Fibroblast of peridontal ligament (primary cell): Measurements from ENCODE around the gene SYN1.
"Not testable (repeated sequence)": the region's sequence is repeated elsewhere in the genome, so short reads cannot be mapped to it uniquely, and the experiment has no call there.

Experiments
- DNase-seq: peaks from one replicate; pipeline ENCODE4 v3.0.0-alpha.2; 2010; ENCODE audit errors: extremely low read depth

SYN1 gene

GRCh38 chrX:47619486-47620302 is at the start of gene SYN1:
Gene SYN1, minus strand, starts transcription at chrX:47619857. Its CDS starts 129 bp downstream, at chrX:47619728.
- peak; percentile 60 for DNase-seq

GRCh38 chrX:47665797-47666196 is 46.1 kb upstream of the SYN1 start:
- DNase-seq, result not testable (repeated sequence)

- no peak for DNase-seq
Observed at GRCh38 chrX:47664737-47665136, 45.1 kb upstream of the SYN1 start.

GRCh38 chrX:47662144-47662657 is 42.5 kb upstream of the SYN1 start:
- DNase-seq, result peak; percentile 86

- DNase-seq, result no peak
Observed at GRCh38 chrX:47661539-47661938, 41.9 kb upstream of the SYN1 start.

- no peak for DNase-seq
Observed at GRCh38 chrX:47659421-47659726, 39.7 kb upstream of the SYN1 start.

GRCh38 chrX:47658684-47659420 is 39.2 kb upstream of the SYN1 start, which contains the start of gene UXT:
Gene UXT, minus strand, starts transcription at chrX:47659180. Its CDS starts 253 bp downstream, at chrX:47658927.
- DNase-seq, result peak; percentile 95

GRCh38 chrX:47658301-47658683 is 38.6 kb upstream of the SYN1 start:
- no peak for DNase-seq

GRCh38 chrX:47651043-47651905 is 31.6 kb upstream of the SYN1 start:
- no peak for DNase-seq

GRCh38 chrX:47650164-47651042 is 30.7 kb upstream of the SYN1 start, which contains the start of gene ELK1:
Gene ELK1, minus strand, starts transcription at chrX:47650563. Its CDS starts 9,122 bp downstream, at chrX:47641441.
- DNase-seq, result peak; percentile 97

GRCh38 chrX:47649781-47650163 is 30.1 kb upstream of the SYN1 start:
- no peak for DNase-seq

- no peak for DNase-seq
Observed at GRCh38 chrX:47649271-47649670, 29.6 kb upstream of the SYN1 start.

GRCh38 chrX:47648376-47648775 is 28.7 kb upstream of the SYN1 start:
- no peak for DNase-seq

- DNase-seq, result no peak
Observed at GRCh38 chrX:47646636-47647035, 27.0 kb upstream of the SYN1 start.

GRCh38 chrX:47645530-47645929 is 25.9 kb upstream of the SYN1 start:
- no peak for DNase-seq

- peak; percentile 43 for DNase-seq
Observed at GRCh38 chrX:47644557-47645091, 25.0 kb upstream of the SYN1 start.

- DNase-seq, result peak; percentile 59
Observed at GRCh38 chrX:47643926-47644325, 24.3 kb upstream of the SYN1 start.

GRCh38 chrX:47638816-47639215 is 19.2 kb upstream of the SYN1 start:
- no peak for DNase-seq

- DNase-seq, result no peak
Observed at GRCh38 chrX:47637546-47638195, 18.0 kb upstream of the SYN1 start.
